Measurements from ENCODE around the gene CORO2A.
"Not testable (repeated sequence)": the region's sequence is repeated elsewhere in the genome, so short reads cannot be mapped to it uniquely, and the experiment has no call there.

CORO2A gene

GRCh38 chr9:98101868-98102273 lies 90.6 kb downstream of the CORO2A start:
- DNase-seq, result no peak

DNA sequence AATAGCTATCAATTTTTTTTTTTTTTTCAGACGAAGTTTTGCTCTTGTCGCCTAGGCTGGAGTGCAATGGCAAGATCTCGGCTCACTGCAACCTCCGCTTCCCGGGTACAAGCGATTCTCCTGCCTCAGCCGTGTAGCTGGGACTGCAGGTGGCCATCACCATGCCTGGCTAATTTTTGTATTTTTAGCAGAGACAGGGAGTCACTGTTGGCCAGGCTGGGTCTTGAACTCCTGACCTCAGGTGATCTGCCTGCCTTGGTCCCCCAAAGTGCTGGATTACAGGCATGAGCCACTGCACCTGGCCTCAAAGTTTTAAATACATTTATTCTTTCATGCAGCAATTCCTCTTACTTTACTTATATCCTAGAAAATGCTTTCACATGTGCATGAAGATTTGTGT lies 91.0 kb downstream of the CORO2A start:
- DNase-seq, result no peak

DNA sequence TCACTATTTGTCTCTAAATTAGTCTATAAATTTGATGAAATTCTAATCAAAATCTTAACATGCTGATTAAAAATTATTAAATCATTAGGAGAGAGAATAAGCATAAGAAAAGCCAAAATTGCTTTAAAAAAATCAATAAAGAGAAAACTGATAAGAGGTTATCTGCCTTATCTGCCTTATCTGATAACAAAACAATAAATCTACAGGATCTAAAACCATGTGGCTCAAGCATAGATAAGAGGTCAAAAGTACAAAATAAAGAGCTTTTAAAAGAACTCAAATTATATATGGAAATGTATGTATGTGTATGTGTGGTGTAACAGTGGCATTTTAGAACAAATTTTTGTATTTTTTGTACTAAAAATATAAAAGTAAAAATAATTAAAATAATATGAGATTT lies 92.0 kb downstream of the CORO2A start:
- no peak for DNase-seq

DNA sequence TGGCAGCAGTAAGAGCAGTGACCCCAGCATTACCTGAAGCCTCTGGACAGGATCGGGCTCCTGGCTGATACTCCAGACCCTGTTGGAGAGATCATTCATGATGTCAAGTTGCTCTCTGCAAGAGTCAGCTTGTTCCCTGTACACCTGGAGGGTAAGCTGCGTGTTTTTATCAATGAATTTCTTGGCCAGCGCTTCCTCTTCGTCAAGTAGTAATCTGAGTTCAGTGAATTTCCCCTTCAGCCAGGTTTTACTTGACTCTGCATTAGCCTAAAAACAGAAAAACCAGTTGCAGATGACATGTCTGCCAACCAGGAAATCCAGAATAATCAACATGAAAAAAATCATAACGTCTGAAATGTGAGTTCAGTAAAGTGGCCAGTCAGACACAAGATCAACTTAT lies 92.5 kb downstream of the CORO2A start:
- DNase-seq, result no peak

- DNase-seq, result no peak
These were observed 93.1 kb downstream of the CORO2A start for GRCh38 chr9:98099346-98099745.

DNA sequence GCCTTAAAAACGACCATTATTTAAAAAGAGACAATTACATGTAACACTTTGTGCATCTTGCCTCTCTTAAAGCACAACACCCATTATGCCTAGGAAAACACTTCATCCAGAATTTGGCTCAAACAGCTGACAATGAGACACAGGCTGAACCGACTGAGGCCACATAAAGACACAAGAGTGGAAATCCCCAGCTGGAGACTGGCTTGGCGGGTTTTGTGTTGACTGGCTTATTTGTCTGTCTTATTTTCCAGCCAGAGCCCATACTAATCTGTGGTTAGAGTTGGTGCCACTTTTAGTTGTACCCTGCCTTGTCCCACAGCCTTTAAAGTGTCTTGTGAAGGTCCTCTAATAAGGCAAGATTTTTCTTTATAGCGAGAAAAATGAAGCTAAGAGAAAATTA lies 94.6 kb downstream of the CORO2A start:
- DNase-seq, result no peak

GRCh38 chr9:98096091-98096490 lies 96.3 kb downstream of the CORO2A start:
- no peak for DNase-seq

DNA sequence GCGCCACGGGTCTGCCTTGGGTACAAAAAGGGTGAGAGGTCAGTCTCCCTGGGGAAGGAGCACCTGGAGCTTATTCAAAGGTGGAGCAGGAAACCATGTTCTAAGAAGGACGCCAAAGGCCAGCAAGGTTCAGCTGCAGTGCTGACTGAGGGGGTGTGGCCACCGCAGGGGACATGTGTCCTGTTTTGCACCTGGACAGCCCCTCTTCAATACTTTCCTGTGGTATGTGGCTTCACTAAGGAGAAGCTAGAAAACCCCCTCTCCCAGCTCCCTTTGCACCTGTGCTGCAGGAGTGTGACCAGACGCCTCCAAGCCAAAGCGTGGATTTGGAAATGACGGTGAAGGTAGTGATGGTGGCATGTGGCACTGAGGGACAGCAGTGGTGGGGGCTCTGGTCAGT lies 97.0 kb downstream of the CORO2A start:
- no peak for DNase-seq

GRCh38 chr9:98094851-98095250 lies 97.6 kb downstream of the CORO2A start:
- DNase-seq, result no peak

- no peak for DNase-seq
These were observed 98.1 kb downstream of the CORO2A start for GRCh38 chr9:98094316-98094715.

DNA sequence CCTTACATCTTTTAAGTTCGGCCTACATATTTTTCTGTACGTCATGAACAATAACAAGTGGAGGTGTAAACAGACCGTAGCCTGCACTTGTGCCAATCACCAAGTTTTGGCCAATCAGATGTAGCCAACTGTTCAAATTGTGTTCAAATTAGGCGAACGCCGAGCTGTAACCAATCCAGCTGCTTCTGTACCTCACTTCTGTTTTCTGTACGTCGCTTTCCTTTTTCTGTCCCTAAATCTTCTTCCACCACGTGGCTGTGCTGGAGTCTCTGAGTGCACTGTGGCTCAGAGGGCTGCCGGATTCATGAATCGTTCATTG lies 99.9 kb downstream of the CORO2A start:
- no peak for DNase-seq

GRCh38 chr9:98091735-98092612 lies 100.5 kb downstream of the CORO2A start:
- DNase-seq, result no peak

GRCh38 chr9:98090674-98091073 lies 101.8 kb downstream of the CORO2A start:
- DNase-seq, result not testable (repeated sequence)

DNA sequence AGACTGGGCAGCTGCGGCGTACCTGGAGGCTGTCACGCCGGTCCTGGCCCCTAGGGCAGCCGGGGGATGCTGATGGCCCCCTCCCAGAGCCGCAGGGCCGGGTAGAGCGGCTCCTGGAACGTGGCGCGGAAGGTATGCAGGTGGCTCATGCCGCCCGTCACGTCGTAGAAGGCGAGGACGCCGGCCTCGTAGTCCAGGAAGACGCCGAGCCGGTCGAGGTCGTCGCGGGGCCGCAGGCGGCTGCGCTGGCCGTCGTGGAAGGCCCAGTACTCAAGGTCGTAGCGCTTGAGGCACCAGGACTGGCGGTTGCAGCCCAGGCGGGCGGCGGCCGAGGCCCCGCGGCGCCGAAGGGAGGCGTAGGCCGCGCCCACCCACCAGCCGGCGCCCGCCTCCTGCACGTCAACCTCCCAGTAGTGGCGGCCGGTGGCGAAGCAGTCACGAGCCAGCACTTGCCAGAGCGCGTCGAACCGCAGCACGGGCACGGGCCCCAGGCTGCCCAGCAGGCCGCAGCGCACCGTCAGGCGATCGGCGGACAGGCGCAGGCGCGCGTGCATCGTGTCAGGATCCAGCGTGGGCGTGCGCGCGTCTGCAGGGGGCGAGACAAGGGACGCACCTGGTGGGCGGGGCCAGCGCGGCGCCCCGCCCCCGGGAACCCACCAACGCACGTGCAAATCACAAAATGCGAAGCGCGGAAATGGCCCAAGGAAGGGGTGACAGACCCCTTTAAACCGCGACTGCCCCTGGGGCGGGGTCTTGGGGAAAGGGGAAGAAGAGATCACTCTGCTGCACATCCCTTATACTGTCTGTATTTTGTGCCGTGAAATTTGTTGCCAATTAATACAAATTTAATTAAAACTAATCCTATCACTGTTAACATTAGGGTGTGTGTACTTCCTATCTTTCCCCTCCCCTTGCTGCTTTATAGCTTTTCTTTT lies 104.8 kb downstream of the CORO2A start:
- DNase-seq, result peak in 1 of 2 experiments; percentile 63

DNA sequence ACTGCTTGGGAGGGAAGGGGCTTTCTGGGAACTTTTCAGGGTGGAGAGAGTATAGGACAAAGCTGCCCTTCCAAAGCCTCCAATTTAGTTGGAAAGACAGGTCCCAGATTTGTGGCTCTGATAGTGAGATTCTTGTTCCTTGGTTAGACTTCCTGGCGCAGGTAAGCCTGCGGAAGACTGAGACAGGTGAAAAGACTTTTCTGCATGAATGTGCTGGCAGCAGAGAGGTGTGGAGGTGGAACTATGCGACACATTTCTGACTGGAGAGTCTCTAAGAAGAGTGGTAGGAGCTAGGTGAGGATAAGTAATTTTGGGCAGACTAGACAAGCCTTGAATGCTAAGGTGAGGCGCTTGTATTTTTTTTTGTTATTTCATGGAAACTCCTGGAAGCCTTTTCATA lies 106.0 kb downstream of the CORO2A start:
- DNase-seq, result no peak

GRCh38 chr9:98085944-98086343 lies 106.5 kb downstream of the CORO2A start:
- no peak for DNase-seq

- no peak for DNase-seq
These were observed 107.4 kb downstream of the CORO2A start for GRCh38 chr9:98085058-98085457.

DNA sequence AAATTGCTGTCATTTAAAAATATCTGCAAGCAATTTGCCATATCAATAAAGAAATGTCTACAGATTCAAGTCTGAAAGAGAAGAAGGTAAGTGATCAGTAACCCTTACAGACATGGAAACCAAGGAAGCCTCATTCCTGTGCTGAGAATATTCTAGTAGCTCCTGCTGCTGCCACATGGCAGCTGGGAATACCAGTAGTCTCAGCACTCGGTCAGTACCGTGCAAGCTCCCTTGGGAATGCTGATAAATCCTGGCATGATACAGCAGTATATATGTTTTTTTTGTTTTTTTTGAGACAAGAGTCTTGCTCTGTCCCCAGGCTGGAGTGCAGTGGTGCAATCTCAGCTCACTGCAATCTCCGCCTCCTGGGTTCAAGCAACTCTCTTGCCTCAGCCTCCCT lies 108.0 kb downstream of the CORO2A start:
- no peak for DNase-seq

DNA sequence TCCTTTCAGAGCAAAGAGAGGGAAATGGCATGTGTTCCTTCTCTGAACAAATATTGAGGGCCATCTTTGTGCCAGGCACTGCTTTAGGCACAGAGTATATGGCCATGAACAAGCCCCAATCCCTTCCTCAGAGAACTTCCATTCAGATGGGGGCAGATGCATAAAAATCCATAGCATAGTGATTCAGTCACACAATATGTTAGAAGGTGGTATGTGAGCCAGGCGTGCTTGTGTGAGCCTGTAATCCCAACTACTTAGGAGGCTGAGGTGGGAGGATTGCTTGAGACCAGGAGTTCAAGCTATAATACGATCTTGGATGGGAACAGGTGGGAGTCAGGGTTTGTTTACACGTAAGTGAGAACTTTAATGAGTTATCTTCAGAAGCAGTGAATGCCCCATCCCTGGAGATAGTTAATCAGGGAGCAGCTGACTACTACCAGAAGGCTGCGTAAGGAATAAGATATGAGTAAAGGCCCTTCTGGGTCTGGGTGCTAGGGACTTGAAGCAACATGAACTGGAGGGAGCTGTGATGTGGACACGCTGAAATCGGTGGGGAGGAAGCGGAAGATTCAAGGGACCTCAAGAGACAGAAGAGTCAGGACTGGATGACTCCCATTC lies 108.8 kb downstream of the CORO2A start:
- no peak for DNase-seq

DNA sequence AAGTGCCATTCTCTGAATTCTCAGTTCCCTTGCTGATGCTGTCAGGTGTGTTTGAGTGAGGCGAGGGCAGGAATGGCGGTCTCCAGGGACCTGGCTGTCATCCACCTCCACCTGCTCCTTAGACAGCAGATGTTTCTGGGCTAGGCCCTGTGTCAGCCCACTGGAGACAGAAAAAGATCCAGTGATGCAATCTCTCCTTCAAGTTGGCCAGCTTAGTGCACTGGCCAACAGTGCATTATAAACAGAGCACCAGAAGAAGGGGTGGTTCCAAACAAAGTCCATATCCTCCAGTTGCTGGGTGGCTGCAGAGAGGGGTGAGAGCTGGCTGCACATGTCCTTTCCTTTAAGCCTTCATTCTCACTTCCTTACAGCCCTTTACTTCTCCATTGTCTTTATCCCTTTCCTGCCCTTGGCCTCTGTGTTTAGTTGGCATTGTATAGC lies 109.4 kb downstream of the CORO2A start:
- no peak for DNase-seq

DNA sequence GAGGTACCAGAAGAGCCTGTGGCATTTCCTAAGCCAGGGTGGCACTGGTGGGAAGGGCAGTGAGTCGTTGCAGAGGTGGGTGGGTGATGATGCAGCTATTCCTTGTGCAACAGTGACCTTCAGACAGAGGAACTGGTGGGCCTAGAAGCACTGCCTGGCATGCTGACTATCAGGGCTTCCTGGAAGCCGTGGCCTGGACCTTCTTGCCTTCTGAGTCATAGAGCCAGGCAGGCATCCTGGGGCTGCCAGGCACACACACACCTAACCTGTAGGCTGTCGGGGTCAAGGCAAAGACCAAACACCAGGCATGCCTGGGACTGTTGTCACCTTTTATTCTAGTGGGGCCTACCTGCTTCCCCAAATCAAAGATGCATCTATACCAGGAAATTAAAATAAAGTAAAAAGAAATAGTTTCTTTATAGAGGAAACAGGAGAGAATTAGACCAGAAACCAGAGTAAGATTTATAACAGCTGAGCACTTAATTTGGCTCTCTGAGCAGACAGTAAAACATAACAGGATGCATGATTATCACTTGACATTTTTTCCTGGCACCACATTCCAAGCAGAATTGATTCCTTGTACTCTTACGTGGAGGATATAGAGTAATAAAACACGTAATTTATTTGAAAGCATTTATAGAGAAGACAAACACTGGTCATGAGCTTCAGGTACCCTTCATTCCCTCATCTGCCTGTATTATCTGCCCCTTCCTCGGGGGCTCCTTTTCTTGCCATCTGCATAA lies 110.8 kb downstream of the CORO2A start:
- DNase-seq, result no peak

DNA sequence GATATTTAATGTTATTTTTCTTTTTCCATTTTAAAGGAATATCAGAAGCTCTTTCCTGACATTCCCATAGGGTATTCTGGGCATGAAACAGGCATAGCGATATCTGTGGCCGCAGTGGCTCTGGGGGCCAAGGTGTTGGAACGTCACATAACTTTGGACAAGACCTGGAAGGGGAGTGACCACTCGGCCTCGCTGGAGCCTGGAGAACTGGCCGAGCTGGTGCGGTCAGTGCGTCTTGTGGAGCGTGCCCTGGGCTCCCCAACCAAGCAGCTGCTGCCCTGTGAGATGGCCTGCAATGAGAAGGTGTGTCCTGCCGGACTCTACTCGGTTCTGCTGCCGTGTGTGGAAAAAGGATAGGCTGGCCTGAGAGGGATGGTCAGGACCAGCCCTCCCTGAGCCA lies 111.7 kb downstream of the CORO2A start:
- no peak for DNase-seq

- DNase-seq, result no peak
These were observed 112.1 kb downstream of the CORO2A start for GRCh38 chr9:98080326-98080725.

All from NCI-H526 (cell line).